B cell (primary cell): ENCODE measurements around the gene UQCC5.

Experiments
- CTCF ChIP-seq: fragments of 200-600 bp; IDR thresholded peaks from one replicate; pipeline ENCODE4 v1.8.0; 2022; ENCODE audit warnings: antibody characterized with exemption, mild to moderate bottlenecking
- EZH2 ChIP-seq: IDR thresholded peaks from 2 replicates; pipeline ENCODE4 v1.6.1; 2012; ENCODE audit warnings: borderline replicate concordance, low read depth, mild to moderate bottlenecking, moderate library complexity, low read length; ENCODE audit not compliant: insufficient read depth, poor library complexity, severe bottlenecking

- TF ChIP-seq EZH2 (no peak), CTCF (no peak)
Measured at GRCh38 chr3:52525680-52526561, 10.5 kb upstream of the UQCC5 start.
